RWPE2 (cell line): ENCODE measurements around the gene BAD.

Experiments used
- ATAC-seq: fragments of 200-7000 bp; cut with Tn5 transposase; 3 replicates; pipeline ENCODE4 v1.9.1; 2021; ENCODE audit warnings: low read depth
- DNase-seq: peaks from one replicate; pipeline ENCODE4 v3.0.0-alpha.2; 2020; ENCODE audit warnings: low spot score
- H3K27ac ChIP-seq: fragments of 450-650 bp; 2 replicates; pipeline ENCODE4 v1.5.1; 2017; ENCODE audit warnings: mild to moderate bottlenecking; ENCODE audit not compliant: poor library complexity, severe bottlenecking
- H3K27me3 ChIP-seq: fragments of 250-450 bp; sonication (Bioruptor Pico); 2 replicates; pipeline ENCODE4 v1.5.1; 2021; ENCODE audit warnings: mild to moderate bottlenecking, moderate library complexity; ENCODE audit not compliant: insufficient read depth, poor library complexity, severe bottlenecking
- H3K36me3 ChIP-seq: fragments of 250-450 bp; sonication (Bioruptor Pico); 2 replicates; pipeline ENCODE4 v1.5.1; 2020; ENCODE audit warnings: low read depth, mild to moderate bottlenecking, moderate library complexity
- H3K4me1 ChIP-seq: fragments of 250-450 bp; sonication (Bioruptor Pico); 2 replicates; pipeline ENCODE4 v1.5.1; 2021; ENCODE audit warnings: mild to moderate bottlenecking, moderate library complexity; ENCODE audit not compliant: insufficient read depth, poor library complexity, severe bottlenecking
- H3K4me3 ChIP-seq: fragments of 250-450 bp; sonication (Bioruptor Pico); 2 replicates; pipeline ENCODE4 v1.5.1; 2021; ENCODE audit warnings: mild to moderate bottlenecking, moderate library complexity; ENCODE audit not compliant: severe bottlenecking
- H3K9me3 ChIP-seq: fragments of 250-450 bp; sonication (Bioruptor Pico); 2 replicates; pipeline ENCODE4 v1.5.1; 2021; ENCODE audit warnings: mild to moderate bottlenecking, moderate library complexity; ENCODE audit not compliant: severe bottlenecking
- TF ChIP-seq, protein P1 (sequence below): fragments of 450-650 bp; IDR thresholded peaks from one replicate; pipeline ENCODE4 v1.5.1; 2017; ENCODE audit warnings: mild to moderate bottlenecking, moderate library complexity; ENCODE audit not compliant: poor library complexity, severe bottlenecking

The BAD gene

GRCh38 chr11:64263947-64264317 lies 20.5 kb downstream of the BAD start:
- TF ChIP-seq, protein P1, sequence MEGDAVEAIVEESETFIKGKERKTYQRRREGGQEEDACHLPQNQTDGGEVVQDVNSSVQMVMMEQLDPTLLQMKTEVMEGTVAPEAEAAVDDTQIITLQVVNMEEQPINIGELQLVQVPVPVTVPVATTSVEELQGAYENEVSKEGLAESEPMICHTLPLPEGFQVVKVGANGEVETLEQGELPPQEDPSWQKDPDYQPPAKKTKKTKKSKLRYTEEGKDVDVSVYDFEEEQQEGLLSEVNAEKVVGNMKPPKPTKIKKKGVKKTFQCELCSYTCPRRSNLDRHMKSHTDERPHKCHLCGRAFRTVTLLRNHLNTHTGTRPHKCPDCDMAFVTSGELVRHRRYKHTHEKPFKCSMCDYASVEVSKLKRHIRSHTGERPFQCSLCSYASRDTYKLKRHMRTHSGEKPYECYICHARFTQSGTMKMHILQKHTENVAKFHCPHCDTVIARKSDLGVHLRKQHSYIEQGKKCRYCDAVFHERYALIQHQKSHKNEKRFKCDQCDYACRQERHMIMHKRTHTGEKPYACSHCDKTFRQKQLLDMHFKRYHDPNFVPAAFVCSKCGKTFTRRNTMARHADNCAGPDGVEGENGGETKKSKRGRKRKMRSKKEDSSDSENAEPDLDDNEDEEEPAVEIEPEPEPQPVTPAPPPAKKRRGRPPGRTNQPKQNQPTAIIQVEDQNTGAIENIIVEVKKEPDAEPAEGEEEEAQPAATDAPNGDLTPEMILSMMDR, result no peak
- no peak for ATAC-seq
- H3K36me3 ChIP-seq, result peaks cover 59% of the 10 kb centered on the region
- H3K4me3 ChIP-seq, result no peak overlapping the region
- no peaks in the 10 kb centered on the region for H3K27me3 ChIP-seq
- H3K9me3 ChIP-seq, result no peaks in the 10 kb centered on the region
- no peak overlapping the region for H3K27ac ChIP-seq
- DNase-seq, result no peak
- peaks cover 22% of the 10 kb centered on the region for H3K4me1 ChIP-seq

GRCh38 chr11:64263021-64263946 lies 21.2 kb downstream of the BAD start:
- ATAC-seq, result peak; percentile 51
- TF ChIP-seq, protein P1, result no peak
- peak overlapping the region; percentile 28 for H3K27ac ChIP-seq
- no peaks in the 10 kb centered on the region for H3K9me3 ChIP-seq
- peaks cover 65% of the 10 kb centered on the region for H3K36me3 ChIP-seq
- peaks cover 15% of the 10 kb centered on the region for H3K4me1 ChIP-seq
- H3K27me3 ChIP-seq, result no peaks in the 10 kb centered on the region
- H3K4me3 ChIP-seq, result no peak overlapping the region
- DNase-seq, result no peak

DNA sequence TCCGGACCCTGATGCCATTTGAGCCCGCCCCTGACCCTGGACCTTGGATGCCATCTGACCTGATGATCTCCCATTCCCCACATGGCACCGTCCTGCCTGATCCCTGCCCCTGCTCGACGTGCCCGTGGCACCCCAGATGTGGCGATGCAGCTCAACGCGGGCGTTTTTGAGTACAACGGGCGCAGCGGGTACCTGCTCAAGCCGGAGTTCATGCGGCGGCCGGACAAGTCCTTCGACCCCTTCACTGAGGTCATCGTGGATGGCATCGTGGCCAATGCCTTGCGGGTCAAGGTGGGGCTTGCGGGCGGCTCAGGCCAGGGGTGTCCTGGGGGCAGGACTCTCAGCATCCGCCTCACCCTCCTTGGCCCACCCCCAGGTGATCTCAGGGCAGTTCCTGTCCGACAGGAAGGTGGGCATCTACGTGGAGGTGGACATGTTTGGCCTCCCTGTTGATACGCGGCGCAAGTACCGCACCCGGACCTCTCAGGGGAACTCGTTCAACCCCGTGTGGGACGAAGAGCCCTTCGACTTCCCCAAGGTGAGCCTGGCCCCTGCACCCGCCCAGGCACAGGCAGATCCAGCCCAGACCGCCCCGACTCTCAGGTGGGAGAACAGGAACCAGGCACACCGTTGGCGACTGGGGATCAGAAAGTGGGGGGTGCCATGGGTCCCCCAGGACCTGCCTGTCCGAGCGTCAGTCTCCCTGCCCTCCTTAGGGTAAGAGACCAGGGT lies 22.0 kb downstream of the BAD start:
- Histone ChIP-seq H3K27ac (peak overlapping the region; percentile 28), H3K4me1 (peaks cover 8% of the 10 kb centered on the region), H3K9me3 (no peaks in the 10 kb centered on the region), H3K36me3 (peaks cover 74% of the 10 kb centered on the region), H3K27me3 (no peaks in the 10 kb centered on the region), H3K4me3 (no peak overlapping the region)
- ATAC-seq (no peak), DNase-seq (no peak)
- TF ChIP-seq, protein P1, result no peak

DNA sequence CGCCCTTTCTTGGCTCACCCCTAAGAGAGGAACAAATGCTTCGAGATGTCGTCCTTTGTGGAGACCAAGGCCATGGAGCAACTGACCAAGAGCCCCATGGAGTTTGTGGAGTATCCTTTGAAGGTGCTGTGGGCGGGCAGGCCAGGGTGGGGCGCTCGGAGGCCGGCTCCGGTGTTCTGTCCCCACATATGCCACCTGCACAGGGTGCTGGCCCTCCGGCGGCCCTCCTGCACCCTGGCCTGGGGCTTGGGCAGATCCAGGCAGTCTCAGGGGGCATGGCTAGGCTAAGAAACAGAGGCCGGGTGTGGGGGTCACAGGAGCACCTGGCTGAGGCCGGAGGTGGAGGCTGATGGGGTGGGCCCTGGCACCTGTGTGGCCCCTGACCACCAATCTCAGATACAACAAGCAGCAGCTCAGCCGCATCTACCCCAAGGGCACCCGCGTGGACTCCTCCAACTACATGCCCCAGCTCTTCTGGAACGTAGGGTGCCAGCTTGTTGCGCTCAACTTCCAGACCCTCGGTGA lies 22.8 kb downstream of the BAD start:
- DNase-seq (no peak), ATAC-seq (no peak)
- peaks cover 8% of the 10 kb centered on the region for H3K4me1 ChIP-seq
- H3K4me3 ChIP-seq, result no peak overlapping the region
- no peaks in the 10 kb centered on the region for H3K9me3 ChIP-seq
- TF ChIP-seq, protein P1, result no peak
- H3K27me3 ChIP-seq, result no peaks in the 10 kb centered on the region
- peaks cover 77% of the 10 kb centered on the region for H3K36me3 ChIP-seq
- no peak overlapping the region for H3K27ac ChIP-seq
